ENCODE measurements around the gene GSN.

GSN gene

DNA sequence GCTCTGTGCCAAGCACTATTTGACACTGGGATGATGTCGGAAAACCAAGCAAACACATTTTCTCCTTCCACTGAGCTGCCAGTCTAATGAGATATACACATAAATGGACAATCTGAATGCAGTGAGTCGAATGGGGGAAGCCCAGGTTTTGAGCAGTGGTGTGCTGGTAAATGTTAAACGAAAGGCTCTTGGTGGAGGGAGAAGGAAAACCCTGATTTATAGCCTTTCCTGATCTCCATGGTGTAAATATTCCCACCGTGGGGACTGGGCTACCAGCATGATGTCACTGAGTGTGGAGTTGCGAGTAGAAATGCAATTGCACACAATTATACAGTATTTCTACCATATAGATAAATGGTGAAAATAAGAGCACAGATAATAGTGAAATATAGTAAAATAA lies 5.0 kb upstream of the GSN start:
- DNase-seq (ENCODE audit: extremely low read depth, insufficient read length): no peak
- no peak overlapping the region for H3K4me3 ChIP-seq (replicated peaks; ENCODE audit: low read depth, low read length)
- H3K27me3 ChIP-seq (replicated peaks; ENCODE audit: control insufficient read depth, insufficient read depth, low read length): no peaks in the 10 kb centered on the region
- H3K36me3 ChIP-seq (ENCODE audit: control insufficient read depth, insufficient read depth, low read length): no peaks in the 10 kb centered on the region
- TF ChIP-seq, protein P1, sequence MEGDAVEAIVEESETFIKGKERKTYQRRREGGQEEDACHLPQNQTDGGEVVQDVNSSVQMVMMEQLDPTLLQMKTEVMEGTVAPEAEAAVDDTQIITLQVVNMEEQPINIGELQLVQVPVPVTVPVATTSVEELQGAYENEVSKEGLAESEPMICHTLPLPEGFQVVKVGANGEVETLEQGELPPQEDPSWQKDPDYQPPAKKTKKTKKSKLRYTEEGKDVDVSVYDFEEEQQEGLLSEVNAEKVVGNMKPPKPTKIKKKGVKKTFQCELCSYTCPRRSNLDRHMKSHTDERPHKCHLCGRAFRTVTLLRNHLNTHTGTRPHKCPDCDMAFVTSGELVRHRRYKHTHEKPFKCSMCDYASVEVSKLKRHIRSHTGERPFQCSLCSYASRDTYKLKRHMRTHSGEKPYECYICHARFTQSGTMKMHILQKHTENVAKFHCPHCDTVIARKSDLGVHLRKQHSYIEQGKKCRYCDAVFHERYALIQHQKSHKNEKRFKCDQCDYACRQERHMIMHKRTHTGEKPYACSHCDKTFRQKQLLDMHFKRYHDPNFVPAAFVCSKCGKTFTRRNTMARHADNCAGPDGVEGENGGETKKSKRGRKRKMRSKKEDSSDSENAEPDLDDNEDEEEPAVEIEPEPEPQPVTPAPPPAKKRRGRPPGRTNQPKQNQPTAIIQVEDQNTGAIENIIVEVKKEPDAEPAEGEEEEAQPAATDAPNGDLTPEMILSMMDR (IDR thresholded peaks at IDR 0.05; ENCODE audit: insufficient read depth, low read length, poor library complexity, severe bottlenecking): no peak

DNA sequence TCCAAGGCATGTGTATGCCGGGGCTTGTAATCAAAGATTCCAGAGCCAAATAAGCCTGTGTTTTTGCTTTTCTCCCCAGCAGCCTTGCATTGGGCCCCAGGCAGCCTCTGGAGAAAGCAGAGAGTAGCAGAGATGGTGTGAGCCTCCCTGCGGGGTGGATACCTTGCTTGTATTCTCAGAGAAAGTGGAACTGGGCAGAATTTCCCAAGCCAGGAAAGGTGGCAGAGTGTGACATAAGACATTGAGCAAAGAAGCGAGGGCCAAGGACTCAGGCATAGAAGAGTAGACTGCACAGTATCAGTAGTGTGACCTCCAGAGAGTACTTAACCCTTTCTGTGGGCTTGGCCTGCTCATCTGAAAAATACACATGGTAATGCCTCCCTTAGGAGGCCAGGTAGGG lies 1.6 kb upstream of the GSN start:
- H3K36me3 ChIP-seq (ENCODE audit: control insufficient read depth, insufficient read depth, low read length): no peaks in the 10 kb centered on the region
- TF ChIP-seq, protein P1 (IDR thresholded peaks at IDR 0.05; ENCODE audit: insufficient read depth, low read length, poor library complexity, severe bottlenecking): no peak
- DNase-seq (ENCODE audit: extremely low read depth, insufficient read length): no peak
- no peaks in the 10 kb centered on the region for H3K27me3 ChIP-seq (replicated peaks; ENCODE audit: control insufficient read depth, insufficient read depth, low read length)
- H3K4me3 ChIP-seq (replicated peaks; ENCODE audit: low read depth, low read length): no peak overlapping the region

DNA sequence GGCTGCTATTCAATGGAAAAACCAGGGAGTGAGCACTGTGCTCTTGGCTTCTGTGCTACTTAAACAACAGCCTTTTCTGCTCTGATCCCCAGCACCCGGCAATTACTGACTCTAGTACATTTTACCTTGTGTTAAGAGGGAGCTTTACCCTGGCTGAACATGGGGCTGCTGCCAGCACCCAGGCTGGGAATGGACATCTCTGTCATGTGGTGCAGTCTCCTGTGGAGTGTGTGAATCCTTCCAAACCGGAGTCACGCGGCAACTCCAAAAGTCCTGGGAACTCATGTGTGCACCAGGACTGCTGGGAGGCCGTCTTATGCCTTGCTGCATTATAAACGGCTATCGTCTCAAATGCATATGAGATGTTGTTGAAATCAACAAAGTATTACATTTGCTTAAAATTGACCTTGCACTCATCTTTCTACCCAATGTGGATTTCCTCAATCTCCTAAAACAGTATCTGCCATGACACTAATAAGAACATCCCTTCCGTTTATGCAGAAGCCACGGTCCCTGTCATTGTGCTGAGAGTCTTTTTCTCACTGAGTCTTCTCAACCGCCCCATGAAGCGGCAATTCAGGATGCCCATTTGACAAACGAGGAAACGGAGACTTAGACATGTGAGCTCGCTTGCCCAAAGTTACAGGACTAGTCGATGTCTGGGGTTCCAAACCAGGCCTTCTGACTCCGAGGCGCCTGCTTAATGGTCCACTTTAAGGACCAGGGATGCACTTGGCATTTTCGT lies 884 bp upstream of the GSN start:
- Histone ChIP-seq H3K4me3 (replicated peaks; ENCODE audit: low read depth, low read length) (no peak overlapping the region), H3K36me3 (ENCODE audit: control insufficient read depth, insufficient read depth, low read length) (no peaks in the 10 kb centered on the region), H3K27me3 (replicated peaks; ENCODE audit: control insufficient read depth, insufficient read depth, low read length) (no peaks in the 10 kb centered on the region)
- DNase-seq (ENCODE audit: extremely low read depth, insufficient read length): no peak
- TF ChIP-seq, protein P1 (IDR thresholded peaks at IDR 0.05; ENCODE audit: insufficient read depth, low read length, poor library complexity, severe bottlenecking): no peak

DNA sequence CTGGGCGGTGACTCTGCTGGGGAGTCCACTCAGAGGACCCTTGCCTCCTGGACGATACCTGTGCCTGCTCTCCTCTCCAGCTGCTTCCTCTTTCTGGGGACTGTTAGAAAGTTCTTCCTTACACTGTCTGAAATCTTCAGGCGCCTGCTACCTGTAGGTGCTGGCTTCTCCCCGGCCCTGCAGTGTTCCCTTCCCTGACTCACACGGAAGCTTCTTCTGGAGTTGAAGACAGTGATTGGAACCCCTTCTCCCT lies 562 bp downstream of the GSN start:
- Histone ChIP-seq H3K27me3 (replicated peaks; ENCODE audit: control insufficient read depth, insufficient read depth, low read length) (no peaks in the 10 kb centered on the region), H3K36me3 (ENCODE audit: control insufficient read depth, insufficient read depth, low read length) (no peaks in the 10 kb centered on the region), H3K4me3 (replicated peaks; ENCODE audit: low read depth, low read length) (peak overlapping the region; percentile 55)
- TF ChIP-seq, protein P1 (IDR thresholded peaks at IDR 0.05; ENCODE audit: insufficient read depth, low read length, poor library complexity, severe bottlenecking): no peak
- DNase-seq (ENCODE audit: extremely low read depth, insufficient read length): no peak

DNA sequence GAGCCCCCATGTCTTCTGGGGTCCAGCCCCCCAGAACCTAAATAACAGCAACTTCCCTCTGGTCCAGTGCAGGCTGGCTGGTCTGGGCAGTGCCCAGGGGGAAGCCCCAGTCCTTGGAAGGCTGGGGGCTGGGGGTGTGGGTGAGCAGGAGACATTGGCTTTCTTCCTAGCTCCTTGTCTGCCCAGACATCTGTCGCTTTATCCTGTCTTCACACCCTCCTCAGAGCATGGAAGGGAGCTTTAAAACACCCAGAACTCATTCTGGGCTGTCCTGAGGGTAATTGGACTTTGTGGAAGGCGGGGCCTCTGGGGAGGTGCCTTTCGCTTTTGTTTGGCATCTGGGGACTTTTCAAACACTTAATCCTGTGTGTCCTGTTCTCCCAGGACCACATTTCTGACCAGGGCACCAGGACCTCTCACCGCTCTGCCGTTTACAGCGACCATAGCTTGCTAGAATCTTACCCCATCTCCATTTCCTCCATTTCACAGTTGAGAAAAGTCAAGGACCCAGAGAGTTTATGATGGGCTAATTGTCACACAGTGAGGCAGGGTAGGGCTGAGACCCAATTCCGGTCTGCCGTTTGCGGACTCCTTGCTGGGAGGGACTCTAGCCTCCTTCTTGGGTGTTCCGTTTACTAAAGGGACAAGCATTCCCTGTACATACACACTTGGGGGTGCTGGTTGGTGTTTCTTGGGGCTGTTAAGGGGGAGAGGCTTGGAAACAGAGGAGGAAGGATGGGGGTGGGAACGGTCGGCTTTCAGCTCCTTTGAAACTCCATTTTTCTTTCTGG lies 1.1 kb downstream of the GSN start:
- no peak for DNase-seq (ENCODE audit: extremely low read depth, insufficient read length)
- Histone ChIP-seq H3K36me3 (ENCODE audit: control insufficient read depth, insufficient read depth, low read length) (no peaks in the 10 kb centered on the region), H3K4me3 (replicated peaks; ENCODE audit: low read depth, low read length) (peak overlapping the region; percentile 55), H3K27me3 (replicated peaks; ENCODE audit: control insufficient read depth, insufficient read depth, low read length) (no peaks in the 10 kb centered on the region)
- TF ChIP-seq, protein P1 (IDR thresholded peaks at IDR 0.05; ENCODE audit: insufficient read depth, low read length, poor library complexity, severe bottlenecking): no peak
